Type B pancreatic cell (in vitro differentiated cells): Measurements from ENCODE around the gene PRIMA1. TPM values are rescaled to one million over a fixed set of nuclear protein-coding genes. Genes with fewer than 3 reads are reported as not detected.

ENCODE experiments used
- DNase-seq: peaks from one replicate; pipeline ENCODE4 v3.0.0; 2021; ENCODE audit warnings: mixed read lengths; ENCODE audit not compliant: unreplicated experiment; ENCODE audit errors: extremely low spot score
- H3K27ac Mint-ChIP-seq: 2 replicates; pipeline ENCODE4 v1.8.0; 2021; ENCODE audit warnings: mild to moderate bottlenecking, mixed read lengths
- H3K27me3 Mint-ChIP-seq: 2 replicates; pipeline ENCODE4 v1.8.0; 2021; ENCODE audit warnings: mixed read lengths
- H3K36me3 Mint-ChIP-seq: 2 replicates; pipeline ENCODE4 v1.8.0; 2021; ENCODE audit warnings: mixed read lengths
- H3K4me1 Mint-ChIP-seq: one replicate; pipeline ENCODE4 v1.8.0; 2021; ENCODE audit warnings: mixed read lengths; ENCODE audit not compliant: unreplicated experiment
- H3K4me3 Mint-ChIP-seq: 2 replicates; pipeline ENCODE4 v1.8.0; 2021; ENCODE audit warnings: mild to moderate bottlenecking, mixed read lengths
- H3K9me3 Mint-ChIP-seq: 2 replicates; pipeline ENCODE4 v1.8.0; 2021; ENCODE audit warnings: mixed read lengths
- long read RNA-seq: library from polyadenylated mRNA; unstranded; transcript quantifications from one replicate; pipeline ENCODE4 v2.0.0, GENCODE V29; 2020
- total RNA-seq: library from RNA; stranded (reverse); gene quantifications from 2 replicates; pipeline ENCODE4 v1.2.1, GENCODE V29; 2021; ENCODE audit warnings: low replicate concordance
- TF ChIP-seq, protein P1 (sequence below): fragments of 200-600 bp; sonication (generic); conservative IDR thresholded peaks from 2 replicates; pipeline ENCODE4 v1.5.0; 2021; ENCODE audit warnings: antibody characterized with exemption, mild to moderate bottlenecking

The PRIMA1 gene, protein sequence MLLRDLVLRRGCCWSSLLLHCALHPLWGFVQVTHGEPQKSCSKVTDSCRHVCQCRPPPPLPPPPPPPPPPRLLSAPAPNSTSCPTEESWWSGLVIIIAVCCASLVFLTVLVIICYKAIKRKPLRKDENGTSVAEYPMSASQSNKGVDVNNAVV
- 0.90 and 1.7 TPM in 2 replicates for total RNA-seq
- long read RNA-seq = 0 reads

DNA sequence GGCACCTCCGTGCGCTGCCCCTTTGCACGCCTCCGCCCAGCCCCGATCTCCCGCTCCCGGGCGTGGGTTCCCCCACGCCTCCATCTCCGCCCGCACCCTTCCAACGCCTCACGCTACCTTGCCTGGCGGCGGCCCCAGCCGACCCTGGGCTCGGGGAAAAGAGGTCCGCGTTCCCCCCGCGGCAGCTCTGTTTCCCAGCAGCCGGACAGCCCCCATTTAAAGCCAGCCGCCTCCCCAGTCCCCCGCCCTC lies at the start of gene PRIMA1:
PRIMA1 (minus strand) TSS at position 193 of the 250 bp plus-strand sequence. CDS start 767 bp downstream, outside the sequence.
- Mint-ChIP-seq H3K4me3 (peak within 1 kb of the TSS; percentile 89), H3K27me3 (peaks cover 72% of the 10 kb centered on the region), H3K36me3 (no peaks in the 10 kb centered on the region), H3K27ac (peak within 1 kb of the TSS; percentile 13), H3K4me1 (peaks cover 13% of the 10 kb centered on the region), H3K9me3 (no peaks in the 10 kb centered on the region)
- DNase-seq = no peak
- TF ChIP-seq, protein P1, sequence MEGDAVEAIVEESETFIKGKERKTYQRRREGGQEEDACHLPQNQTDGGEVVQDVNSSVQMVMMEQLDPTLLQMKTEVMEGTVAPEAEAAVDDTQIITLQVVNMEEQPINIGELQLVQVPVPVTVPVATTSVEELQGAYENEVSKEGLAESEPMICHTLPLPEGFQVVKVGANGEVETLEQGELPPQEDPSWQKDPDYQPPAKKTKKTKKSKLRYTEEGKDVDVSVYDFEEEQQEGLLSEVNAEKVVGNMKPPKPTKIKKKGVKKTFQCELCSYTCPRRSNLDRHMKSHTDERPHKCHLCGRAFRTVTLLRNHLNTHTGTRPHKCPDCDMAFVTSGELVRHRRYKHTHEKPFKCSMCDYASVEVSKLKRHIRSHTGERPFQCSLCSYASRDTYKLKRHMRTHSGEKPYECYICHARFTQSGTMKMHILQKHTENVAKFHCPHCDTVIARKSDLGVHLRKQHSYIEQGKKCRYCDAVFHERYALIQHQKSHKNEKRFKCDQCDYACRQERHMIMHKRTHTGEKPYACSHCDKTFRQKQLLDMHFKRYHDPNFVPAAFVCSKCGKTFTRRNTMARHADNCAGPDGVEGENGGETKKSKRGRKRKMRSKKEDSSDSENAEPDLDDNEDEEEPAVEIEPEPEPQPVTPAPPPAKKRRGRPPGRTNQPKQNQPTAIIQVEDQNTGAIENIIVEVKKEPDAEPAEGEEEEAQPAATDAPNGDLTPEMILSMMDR = no peak

DNA sequence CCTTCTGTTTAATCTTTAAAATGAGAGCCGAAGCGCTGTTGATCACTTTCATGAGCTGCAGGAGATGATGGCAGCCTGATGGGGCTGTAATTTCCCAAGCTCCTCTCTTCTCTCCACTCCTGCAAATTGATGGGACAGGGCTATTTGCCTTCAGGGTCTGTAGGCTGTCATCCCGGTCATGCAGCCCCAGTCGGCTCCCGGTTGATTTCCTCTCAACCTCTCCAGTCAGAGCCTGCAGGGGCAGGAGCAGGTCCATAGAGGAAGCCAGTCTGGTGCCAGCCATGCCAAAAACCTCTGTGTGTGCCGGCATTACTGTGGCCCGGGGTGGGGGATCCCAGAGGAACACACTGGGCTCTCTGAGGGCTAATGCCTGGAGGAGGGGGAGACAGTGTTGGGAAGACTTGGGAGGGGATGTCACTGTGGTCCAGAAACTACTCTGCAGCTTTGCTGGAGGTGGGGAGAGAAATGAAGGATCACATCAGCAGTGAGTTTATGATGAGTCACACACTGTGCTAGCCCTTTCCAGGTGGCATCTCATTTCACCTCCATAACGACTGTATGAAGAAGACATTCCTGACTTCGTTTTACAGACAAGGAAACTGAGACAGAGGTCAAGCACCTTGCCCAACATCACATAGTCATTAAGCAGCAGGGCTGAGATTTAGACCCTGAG lies 46.5 kb upstream of the PRIMA1 start:
- TF ChIP-seq, protein P1 = no peak
- Mint-ChIP-seq H3K36me3 (no peaks in the 10 kb centered on the region), H3K9me3 (peaks cover 6% of the 10 kb centered on the region), H3K27ac (no peak overlapping the region), H3K4me1 (no peaks in the 10 kb centered on the region), H3K4me3 (no peak overlapping the region), H3K27me3 (peaks cover 11% of the 10 kb centered on the region)
- no peak for DNase-seq

DNA sequence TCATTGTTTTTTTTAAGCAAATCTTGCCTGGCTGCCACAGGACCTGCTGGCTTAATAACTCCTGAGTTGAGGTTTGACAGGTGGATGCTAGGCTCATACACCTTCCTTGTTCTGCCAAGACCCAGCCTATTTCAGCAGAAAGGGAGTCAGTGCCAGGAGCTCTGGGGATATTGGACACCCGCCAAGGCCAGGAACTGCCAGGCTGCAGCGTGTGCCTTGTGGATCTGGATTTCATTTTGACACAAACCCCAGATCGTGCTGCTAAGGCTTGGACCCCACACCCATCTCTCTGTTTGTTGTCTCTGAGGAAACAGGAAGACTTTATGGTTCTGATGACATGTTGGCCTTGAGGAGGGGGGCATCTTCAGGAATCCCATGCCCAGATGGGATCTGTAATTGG lies 44.4 kb upstream of the PRIMA1 start:
- H3K27ac Mint-ChIP-seq = no peak overlapping the region

DNA sequence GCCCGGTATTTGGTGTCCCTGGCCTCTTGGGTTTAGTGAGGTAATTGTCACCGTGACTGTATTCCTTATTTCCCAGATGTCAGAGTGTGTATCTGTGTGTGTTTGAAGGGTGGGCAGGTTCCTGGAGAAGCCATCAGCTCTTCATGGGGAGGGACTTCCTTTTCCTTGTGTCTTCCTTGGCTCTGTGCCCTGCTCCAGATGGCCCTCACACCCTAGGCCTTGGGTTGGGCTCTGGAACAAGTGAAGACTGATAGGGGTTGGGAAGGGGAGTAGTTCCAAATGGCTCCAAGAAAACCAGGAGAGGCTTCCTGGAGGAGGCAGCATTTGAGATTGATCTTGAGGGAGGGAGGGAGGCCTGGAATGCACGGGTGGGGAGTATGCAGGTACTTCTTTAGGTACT lies 43.8 kb upstream of the PRIMA1 start:
- no peak overlapping the region for H3K27ac Mint-ChIP-seq
- peaks cover 11% of the 10 kb centered on the region for H3K27me3 Mint-ChIP-seq
- TF ChIP-seq, protein P1 = no peak
- no peak for DNase-seq
- no peak overlapping the region for H3K4me3 Mint-ChIP-seq
- no peaks in the 10 kb centered on the region for H3K36me3 Mint-ChIP-seq
- peaks cover 6% of the 10 kb centered on the region for H3K9me3 Mint-ChIP-seq
- H3K4me1 Mint-ChIP-seq = no peaks in the 10 kb centered on the region

More for the DNA sequence above, 44.4 kb upstream of the PRIMA1 start:
- no peak for DNase-seq
- H3K4me3 Mint-ChIP-seq = no peak overlapping the region
- TF ChIP-seq, protein P1 = no peak
- no peaks in the 10 kb centered on the region for H3K4me1 Mint-ChIP-seq
- H3K36me3 Mint-ChIP-seq = no peaks in the 10 kb centered on the region
- H3K27me3 Mint-ChIP-seq = peaks cover 11% of the 10 kb centered on the region
- peaks cover 6% of the 10 kb centered on the region for H3K9me3 Mint-ChIP-seq

DNA sequence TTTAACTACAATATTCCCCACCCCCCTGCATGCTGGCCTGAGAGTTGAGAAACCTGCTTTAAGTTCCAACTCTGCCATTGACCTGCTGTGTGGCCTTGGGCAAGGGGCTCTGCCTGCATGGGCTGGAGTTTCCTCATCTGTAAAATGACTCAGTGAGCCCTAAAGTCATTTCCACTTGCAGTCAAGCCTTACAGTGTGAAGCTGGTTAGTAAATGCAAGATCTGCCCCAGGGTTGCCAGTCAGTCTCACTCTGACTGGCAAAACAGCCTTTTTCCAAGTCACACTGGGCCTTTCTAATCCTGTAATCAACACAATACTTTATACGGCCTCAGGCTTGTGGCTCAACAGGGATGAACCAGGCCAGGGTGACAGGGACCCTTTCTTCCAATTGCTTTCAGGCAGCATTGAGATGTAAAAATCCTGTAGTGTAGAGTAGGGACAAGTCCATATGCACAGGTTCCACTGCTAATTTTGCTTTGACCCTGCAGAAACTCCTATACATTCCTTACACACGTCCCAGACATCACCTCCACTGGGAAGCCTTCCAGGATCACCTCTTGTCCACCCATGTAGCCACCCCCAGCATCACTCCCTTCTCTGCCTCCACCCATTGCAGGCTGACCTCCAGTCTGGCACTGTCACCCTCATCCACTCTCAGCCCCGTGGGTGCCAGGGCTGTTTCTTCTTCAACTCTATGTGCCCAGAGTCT lies 42.6 kb upstream of the PRIMA1 start:
- Mint-ChIP-seq H3K27me3 (peaks cover 15% of the 10 kb centered on the region), H3K4me1 (no peaks in the 10 kb centered on the region), H3K36me3 (no peaks in the 10 kb centered on the region), H3K27ac (no peak overlapping the region), H3K4me3 (no peak overlapping the region), H3K9me3 (peaks cover 1% of the 10 kb centered on the region)
- DNase-seq = no peak
- TF ChIP-seq, protein P1 = no peak
